HG02970 (cell line): ENCODE data around the gene GRM7.
A peak's percentile ranks its signal among the peaks of the same experiment; 100 is the strongest.

Source experiments
- ATAC-seq: cut with Tn5 transposase; IDR thresholded peaks from one replicate; pipeline ENCODE4 v1.9.1; 2021; ENCODE audit warnings: mild to moderate bottlenecking, moderate library complexity, moderate number of reproducible peaks; ENCODE audit not compliant: unreplicated experiment, low FRiP score

Gene GRM7

DNA sequence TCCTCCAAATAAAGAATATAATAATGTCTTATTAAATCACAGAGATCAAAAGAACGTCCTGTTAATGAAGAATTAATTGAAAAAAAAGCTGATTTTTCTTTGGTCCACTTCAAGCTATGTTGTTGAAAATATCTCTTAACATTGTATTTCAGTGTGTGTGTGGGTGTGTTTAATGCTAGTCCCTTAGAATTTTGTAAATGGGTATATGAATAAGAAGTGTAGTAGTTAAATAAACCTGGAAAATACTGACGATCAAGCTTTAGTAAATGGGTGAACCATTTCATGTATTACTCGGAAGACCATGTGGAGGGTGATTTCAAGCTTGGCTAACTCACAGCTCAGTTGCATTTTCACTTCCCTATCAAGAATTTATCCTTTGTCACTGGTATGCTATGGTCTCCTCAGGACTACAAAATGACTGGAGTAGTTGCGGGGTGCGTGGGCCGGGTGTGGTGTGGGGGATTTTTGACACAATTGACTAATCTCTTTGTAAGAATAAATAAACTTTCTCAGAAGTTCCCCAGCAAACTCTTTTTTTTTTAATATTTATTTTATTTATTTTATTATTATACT is 586.4 kb downstream of the GRM7 start:
- peak; percentile 95 for ATAC-seq

DNA sequence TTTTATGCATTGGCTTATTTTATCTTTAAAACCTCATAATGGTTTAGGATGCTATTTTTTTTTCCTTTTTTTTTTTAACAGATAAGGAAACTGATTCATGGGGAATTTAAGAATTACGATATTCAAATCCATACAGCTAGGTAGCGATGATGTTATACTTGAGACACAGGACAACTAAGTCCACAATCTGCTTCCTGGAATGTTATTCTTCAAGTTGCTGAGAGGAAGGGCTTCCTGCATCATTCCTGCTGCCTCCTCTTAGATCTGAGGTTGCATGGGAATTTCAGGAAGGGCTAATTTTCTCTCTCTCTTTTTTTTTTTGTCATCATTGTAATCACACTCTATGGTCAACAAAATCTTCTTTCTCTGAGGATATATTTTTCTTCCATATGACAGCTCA is 595.5 kb downstream of the GRM7 start:
- no peak for ATAC-seq

GRCh38 chr3:7461202-7461825 is 600.4 kb downstream of the GRM7 start:
- peak; percentile 77 for ATAC-seq

DNA sequence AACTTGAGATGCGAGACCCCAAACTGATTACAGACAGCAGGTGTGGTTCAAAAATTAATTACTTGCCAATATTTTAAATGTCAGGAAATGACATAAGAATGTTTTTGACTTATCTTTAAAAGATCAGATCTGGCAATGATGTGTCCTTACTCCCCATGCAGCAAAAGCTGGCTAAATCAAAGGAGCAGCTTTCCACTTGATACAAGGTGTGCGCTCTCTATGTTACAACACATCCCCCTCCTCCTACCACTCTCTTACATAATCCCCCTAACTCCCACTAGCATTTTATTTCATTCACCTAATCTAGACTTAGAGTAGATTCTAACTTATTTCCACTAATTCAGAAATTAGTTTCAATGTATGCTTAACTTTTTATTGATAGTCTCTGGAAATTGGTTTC is 609.0 kb downstream of the GRM7 start:
- ATAC-seq: no peak

- no peak for ATAC-seq
These were observed 623.7 kb downstream of the GRM7 start for GRCh38 chr3:7484636-7485035.

DNA sequence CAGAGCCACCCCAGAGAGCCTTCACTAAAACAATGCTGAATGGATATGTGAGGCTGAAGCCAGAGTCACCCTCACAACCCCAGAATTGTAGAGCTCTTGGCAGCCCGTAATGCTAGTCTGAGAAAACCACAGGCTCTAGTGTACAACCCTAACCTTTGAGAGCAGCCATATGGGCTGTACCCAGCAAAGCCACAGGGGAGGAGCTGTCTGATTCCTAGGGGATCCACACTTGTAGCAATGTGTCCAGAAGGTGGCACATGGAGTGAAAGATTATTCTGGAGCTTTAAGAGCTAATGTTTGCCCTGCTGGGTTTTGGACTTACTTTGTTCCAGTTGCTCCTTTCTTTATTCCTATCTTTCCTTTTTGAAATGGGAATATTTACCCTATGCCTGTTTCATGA is 626.8 kb downstream of the GRM7 start:
- no peak for ATAC-seq

DNA sequence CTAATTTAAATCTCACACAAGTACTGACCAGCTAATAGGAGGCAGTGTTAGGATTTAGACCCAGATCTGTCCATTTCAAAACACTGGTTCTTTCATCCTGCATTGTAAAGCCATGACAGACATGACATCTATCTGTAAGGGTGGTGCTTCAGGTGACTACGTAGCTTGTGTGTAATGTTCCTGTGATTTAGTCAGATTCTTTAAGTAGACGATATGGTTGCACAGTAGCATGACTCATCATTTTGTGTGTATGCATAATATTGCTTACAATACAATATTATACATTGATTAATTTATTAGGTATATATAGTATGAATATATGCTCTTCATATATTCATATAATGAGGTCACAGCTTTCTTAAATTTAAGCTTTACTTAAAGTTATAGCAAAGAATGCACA is 628.5 kb downstream of the GRM7 start:
- no peak for ATAC-seq

DNA sequence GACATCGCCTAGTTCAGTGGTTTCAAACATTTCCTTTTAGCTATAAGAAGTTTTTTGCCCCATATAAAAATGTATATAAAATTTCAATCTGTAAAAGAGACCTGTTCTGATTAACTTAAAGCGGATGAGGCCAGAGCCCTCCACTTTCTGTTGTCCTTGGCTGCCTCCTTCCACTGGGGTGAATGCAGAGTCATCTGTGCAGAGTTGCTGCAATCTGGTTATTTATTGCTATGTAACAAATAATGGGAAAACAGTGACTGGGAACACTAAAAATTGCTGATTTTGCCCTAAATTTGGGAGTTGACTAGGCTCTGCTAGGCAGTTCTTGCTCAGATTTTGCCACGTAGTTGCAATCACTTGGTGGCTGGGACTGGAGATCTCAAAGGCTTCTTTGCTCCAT is 637.8 kb downstream of the GRM7 start:
- ATAC-seq: no peak

GRCh38 chr3:7503431-7503830 is 642.5 kb downstream of the GRM7 start:
- ATAC-seq: no peak

- ATAC-seq: no peak
These were observed 644.2 kb downstream of the GRM7 start for GRCh38 chr3:7504886-7505775.

DNA sequence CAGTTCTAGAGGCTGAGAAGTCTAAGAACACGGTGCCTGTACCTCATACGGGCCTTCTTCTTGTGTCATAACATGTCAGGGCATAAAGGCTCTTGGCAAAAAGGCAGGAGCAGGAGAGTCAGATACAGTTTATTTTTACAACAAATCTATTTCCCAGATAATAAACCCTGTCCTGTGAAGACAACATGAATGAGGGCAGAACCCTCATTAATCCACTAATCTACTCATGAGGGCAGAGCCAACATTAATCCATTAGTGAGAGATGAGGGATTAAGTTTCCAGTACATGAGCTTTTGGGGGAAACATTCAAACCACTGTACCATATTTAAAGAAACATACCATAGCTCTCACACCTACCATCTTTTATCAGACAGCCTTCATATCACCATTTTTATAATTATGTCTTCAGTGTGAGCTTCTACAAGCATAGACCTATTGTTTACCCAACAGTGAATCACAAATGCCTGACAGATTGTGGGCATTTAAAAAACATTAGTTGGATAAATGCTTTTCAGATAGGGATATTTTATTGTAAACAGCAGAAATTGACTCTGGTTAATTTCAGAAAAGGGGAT is 645.8 kb downstream of the GRM7 start:
- ATAC-seq: no peak

GRCh38 chr3:7508821-7509220 is 647.9 kb downstream of the GRM7 start:
- no peak for ATAC-seq

DNA sequence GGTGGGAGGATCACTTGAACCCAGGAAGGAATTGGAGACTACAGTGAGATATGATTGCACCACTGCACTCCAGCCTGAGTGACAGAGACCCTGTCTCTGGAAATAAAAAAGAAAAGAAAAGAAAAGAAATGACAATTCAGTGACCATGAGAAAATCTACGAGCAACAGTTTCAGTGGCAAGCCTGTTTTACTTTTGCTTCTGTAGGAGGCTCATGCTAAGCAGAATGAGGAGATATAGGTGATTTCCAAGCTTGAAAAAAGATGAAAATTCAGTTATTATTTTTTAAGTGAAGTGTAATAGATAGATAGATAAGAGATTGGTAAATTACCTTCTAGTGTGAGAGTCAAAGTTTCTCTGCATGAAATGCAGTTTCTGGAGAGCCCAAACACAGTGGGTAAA is 651.1 kb downstream of the GRM7 start:
- ATAC-seq: no peak

DNA sequence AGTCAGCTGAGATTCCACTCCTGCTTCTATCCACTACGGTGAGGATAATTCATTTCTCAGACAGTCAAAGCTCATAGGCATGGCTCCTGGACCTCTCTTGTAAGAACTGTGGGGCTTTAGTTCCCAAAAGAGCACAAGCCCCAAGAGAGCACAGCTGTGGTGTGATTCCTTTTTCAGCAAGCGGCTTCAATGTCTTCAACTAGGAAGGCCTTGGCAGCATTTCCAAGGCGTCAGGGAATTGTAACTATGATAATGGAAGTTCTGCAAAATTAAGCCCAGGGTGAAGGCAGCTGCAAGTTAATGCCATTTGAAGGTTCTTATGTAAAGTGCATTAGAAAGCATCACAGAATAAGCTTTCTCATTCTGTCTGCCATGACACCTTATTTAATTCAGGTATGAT is 657.1 kb downstream of the GRM7 start:
- no peak for ATAC-seq

- ATAC-seq: no peak
These were observed 657.5 kb downstream of the GRM7 start for GRCh38 chr3:7518456-7518855.

- ATAC-seq: no peak
These were observed 659.1 kb downstream of the GRM7 start for GRCh38 chr3:7520059-7520458.

- ATAC-seq: no peak
These were observed 659.7 kb downstream of the GRM7 start for GRCh38 chr3:7520593-7520992.

DNA sequence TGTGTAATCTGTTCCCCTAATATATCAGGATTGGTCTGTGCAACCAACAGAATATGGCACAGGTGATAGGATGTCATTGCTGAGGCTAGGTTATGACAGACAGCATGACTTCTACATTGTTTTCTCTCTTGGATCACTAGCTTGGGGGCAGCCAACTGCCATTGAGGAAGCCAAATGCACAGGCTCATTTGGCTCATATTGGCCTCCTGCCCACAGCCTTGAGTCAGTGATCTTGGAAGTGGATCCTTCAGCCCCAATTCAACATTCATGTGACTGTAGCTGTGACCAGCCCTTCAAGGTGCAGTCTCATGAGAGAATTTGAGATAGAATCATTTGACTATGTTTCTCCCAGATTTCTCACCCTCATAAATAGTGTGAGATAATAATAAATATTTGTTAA is 675.6 kb downstream of the GRM7 start:
- ATAC-seq: no peak

- ATAC-seq: no peak
These were observed 676.0 kb downstream of the GRM7 start for GRCh38 chr3:7536921-7537320.

DNA sequence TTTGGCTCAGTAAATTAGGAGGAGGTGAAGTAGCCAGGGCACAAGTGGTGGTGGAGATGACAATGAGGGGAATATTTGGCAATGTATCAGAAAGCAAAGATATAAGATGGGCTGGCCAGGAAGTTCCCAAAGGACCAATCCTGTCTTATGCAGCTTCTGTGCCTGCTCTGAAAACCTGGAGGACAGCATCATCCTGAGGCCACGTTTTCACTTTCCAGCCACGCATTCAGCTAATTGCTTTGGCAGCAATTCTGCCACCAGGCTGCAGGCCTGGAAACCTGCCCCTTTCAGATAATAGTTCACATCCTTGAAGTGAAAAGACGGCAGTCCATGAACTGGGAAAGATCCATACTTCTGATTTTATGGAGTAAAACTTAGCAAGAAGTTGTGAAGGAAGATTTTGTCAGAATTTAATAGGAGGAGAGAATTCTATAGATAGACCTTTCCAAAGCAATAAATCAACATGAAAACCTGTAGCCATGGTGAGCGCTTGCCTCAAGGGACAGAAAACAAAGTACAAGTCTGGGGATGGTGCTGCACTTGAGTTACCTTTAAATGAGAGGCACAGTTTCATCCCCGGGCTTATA is 682.5 kb downstream of the GRM7 start:
- no peak for ATAC-seq

DNA sequence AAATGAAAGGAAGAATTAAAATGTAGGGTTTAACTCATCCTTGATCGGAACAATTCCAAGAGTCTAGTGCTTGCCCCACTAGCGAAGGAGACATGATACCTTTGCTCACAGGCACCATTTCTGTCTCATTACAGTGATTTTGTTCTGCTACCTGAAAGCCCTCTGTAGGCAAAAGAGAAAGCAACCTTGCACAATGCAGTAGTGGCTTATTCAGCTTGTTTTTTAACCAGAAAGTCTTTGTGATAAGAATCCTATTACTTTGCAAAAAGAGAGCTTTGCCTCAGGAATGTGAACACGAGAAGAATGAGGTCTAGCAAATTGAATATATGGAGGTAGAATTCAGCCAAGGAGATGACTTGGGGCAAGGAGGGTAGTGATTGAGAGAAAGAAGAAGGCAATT is 684.4 kb downstream of the GRM7 start:
- ATAC-seq: no peak
